HCT116 (cell line): ENCODE measurements around the gene MDP1. TPM values are rescaled to one million over a fixed set of nuclear protein-coding genes. Genes with fewer than 3 reads are reported as not detected.

Experiments
- ATAC-seq: fragments of 200-7000 bp; cut with Tn5 transposase; 2 replicates; pipeline ENCODE4 v1.9.1; 2020; ENCODE audit warnings: mild to moderate bottlenecking, moderate library complexity
- BruUV-seq: library from RNA; stranded (reverse); fragments of 400-500 nt; replicated peaks from 2 replicates; lab custom pipeline; 2021; lab: Mats Ljungman, UMichigan
- CTCF ChIA-PET: fragments of 300-600 bp; sonication (Branson Sonifier 250); formaldehyde crosslinking; loops from one replicate; lab custom pipeline; 2021; ENCODE audit warnings: antibody characterized with exemption; lab: Charles Lee
- POLR2A ChIA-PET: fragments of 300-600, 350-600 bp; sonication (Branson Sonifier 250); formaldehyde crosslinking; loops from one replicate; lab custom pipeline; 2021; ENCODE audit warnings: antibody characterized with exemption; lab: Charles Lee
- RAD21 ChIA-PET, 2 experiments: fragments of 300-600 bp; sonication (Branson Sonifier 250); formaldehyde crosslinking; loops; one replicate each; lab custom pipeline; 2023; ENCODE audit warnings: low total read pairs in 2 of 2; ENCODE audit not compliant: uncharacterized antibody in 2 of 2, unreplicated experiment in 2 of 2, low non-redundant PET in 1 of 2; lab: Charles Lee
- DNase-seq: peaks from one replicate; pipeline ENCODE4 v3.0.0-alpha.2; 2010; ENCODE audit warnings: low read depth, low spot score
- H2AFZ ChIP-seq: fragments of 200-600 bp; shearing (Covaris generic), sonication (generic); 2 replicates; pipeline ENCODE4 v1.6.1; 2017; ENCODE audit warnings: low read depth, mixed run types, mixed read lengths, antibody characterized with exemption, low read length; ENCODE audit not compliant: poor library complexity, severe bottlenecking
- H3K27ac ChIP-seq: 2 replicates; pipeline ENCODE4 v1.5.1; 2012; ENCODE audit warnings: low read depth, low read length
- H3K27me3 ChIP-seq: fragments of 200-600 bp; sonication (generic); 2 replicates; pipeline ENCODE4 v1.6.1; 2016; ENCODE audit warnings: mixed run types, low read length, mixed read lengths; ENCODE audit not compliant: insufficient read depth
- H3K36me3 ChIP-seq, 2 experiments: fragments of 200-500 bp in 1 of 2; fragments of 200-600 bp in 1 of 2; sonication (Bioruptor generic) in 1 of 2; sonication (generic) in 1 of 2; 2 replicates each; pipeline versions ENCODE4 v1.5.1 to v1.6.1; 2014 to 2016; ENCODE audit warnings: low read length in 2 of 2, inconsistent platforms in 1 of 2, mixed read lengths in 1 of 2, mixed run types in 1 of 2; ENCODE audit not compliant: insufficient read depth in 2 of 2, control insufficient read depth in 1 of 2
- H3K4me1 ChIP-seq, 2 experiments: fragments of 200-600 bp in 1 of 2; sonication (generic) in 1 of 2; 2 replicates each; pipeline versions ENCODE4 v1.5.1 to v1.6.1; 2012 to 2017; ENCODE audit warnings: low read length in 2 of 2, inconsistent platforms in 1 of 2, mild to moderate bottlenecking in 1 of 2, mixed read lengths in 1 of 2, mixed run types in 1 of 2, moderate library complexity in 1 of 2; ENCODE audit not compliant: insufficient read depth in 2 of 2, control insufficient read depth in 1 of 2
- H3K4me2 ChIP-seq: fragments of 200-600 bp; sonication (generic); 2 replicates; pipeline ENCODE4 v1.6.1; 2017; ENCODE audit warnings: mixed run types, low read length, mixed read lengths
- H3K4me3 ChIP-seq, 2 experiments: fragments of 200-600 bp in 1 of 2; sonication (generic) in 1 of 2; replicated peaks in 1 of 2; 2 replicates each; pipeline ENCODE4 v1.5.1; 2011 to 2016; ENCODE audit warnings: low read length in 2 of 2, control low read depth in 1 of 2, low read depth in 1 of 2, mild to moderate bottlenecking in 1 of 2, mixed read lengths in 1 of 2, mixed run types in 1 of 2
- H3K79me2 ChIP-seq: fragments of 200-600 bp; sonication (generic); 2 replicates; pipeline ENCODE4 v1.6.1; 2017; ENCODE audit warnings: mild to moderate bottlenecking, mixed run types, low read length, moderate library complexity, mixed read lengths; ENCODE audit not compliant: insufficient read depth
- H3K9ac ChIP-seq: fragments of 200-600 bp; sonication (generic); 2 replicates; pipeline ENCODE4 v1.6.1; 2016; ENCODE audit warnings: low read length, mixed read lengths
- H3K9me2 ChIP-seq: fragments of 200-600 bp; sonication (generic), shearing (Covaris generic); 2 replicates; pipeline ENCODE4 v1.6.1; 2017; ENCODE audit warnings: mixed run types, mild to moderate bottlenecking, moderate library complexity; ENCODE audit not compliant: insufficient read depth
- H3K9me3 ChIP-seq, 2 experiments: fragments of 200-500 bp in 1 of 2; fragments of 200-600 bp in 1 of 2; sonication (Bioruptor generic) in 1 of 2; sonication (generic) in 1 of 2; 2 replicates each; pipeline ENCODE4 v1.6.1; 2014 to 2017; ENCODE audit warnings: low read length in 2 of 2, mixed read lengths in 2 of 2, inconsistent platforms in 1 of 2, low read depth in 1 of 2, mild to moderate bottlenecking in 1 of 2, mixed run types in 1 of 2, moderate library complexity in 1 of 2; ENCODE audit not compliant: control insufficient read depth in 1 of 2, insufficient read depth in 1 of 2
- H4K20me1 ChIP-seq: fragments of 200-600 bp; sonication (generic), shearing (Covaris generic); 2 replicates; pipeline ENCODE4 v1.6.1; 2017; ENCODE audit warnings: mixed run types, mild to moderate bottlenecking, moderate library complexity; ENCODE audit not compliant: insufficient read depth
- CBX3 ChIP-seq: IDR thresholded peaks from 2 replicates; pipeline ENCODE4 v1.6.1; 2012; ENCODE audit warnings: low read depth
- CEBPB ChIP-seq: IDR thresholded peaks from 2 replicates; pipeline ENCODE4 v1.6.1; 2012; ENCODE audit warnings: low read depth
- FOSL1 ChIP-seq: IDR thresholded peaks from 2 replicates; pipeline ENCODE4 v1.6.1; 2012; ENCODE audit warnings: low read depth
- YY1 ChIP-seq: IDR thresholded peaks from 2 replicates; pipeline ENCODE4 v1.6.1; 2011; ENCODE audit warnings: low read length, low read depth, moderate library complexity, mild to moderate bottlenecking; ENCODE audit not compliant: insufficient replicate concordance; ENCODE audit errors: extremely low read depth
- ZNF274 ChIP-seq: fragments of 200-500 bp; sonication (Bioruptor generic); IDR thresholded peaks from 2 replicates; pipeline ENCODE4 v1.6.1; 2014; ENCODE audit warnings: mild to moderate bottlenecking, low read depth, low read length, inconsistent platforms
- intact Hi-C: fragments of 100-400 bp; cut with micrococcal nuclease; formaldehyde crosslinking; loops from 2 replicates; pipeline ENCODE4 v1.10.0; 2022
- total RNA-seq: library from RNA; stranded (reverse); gene quantifications from one replicate; pipeline ENCODE4 v1.2.1, GENCODE V29; 2021; ENCODE audit not compliant: unreplicated experiment
- TF ChIP-seq, protein P1 (sequence below): IDR thresholded peaks from 2 replicates; pipeline ENCODE4 v1.6.1; 2012
- TF ChIP-seq, protein P2 (sequence below): IDR thresholded peaks from 2 replicates; pipeline ENCODE4 v1.6.1; 2011; ENCODE audit warnings: mild to moderate bottlenecking, low read length, moderate library complexity; ENCODE audit not compliant: insufficient replicate concordance; ENCODE audit errors: extremely low read depth

MDP1 gene
- total RNA-seq, 1 experiment from 2014 or later, result 15.9 TPM

GRCh38 chr14:24263848-24264247, 48.0 kb upstream of the MDP1 start:
- no peak for DNase-seq
- no peaks in the 10 kb centered on the region for H4K20me1 ChIP-seq
- TF ChIP-seq, protein P1, sequence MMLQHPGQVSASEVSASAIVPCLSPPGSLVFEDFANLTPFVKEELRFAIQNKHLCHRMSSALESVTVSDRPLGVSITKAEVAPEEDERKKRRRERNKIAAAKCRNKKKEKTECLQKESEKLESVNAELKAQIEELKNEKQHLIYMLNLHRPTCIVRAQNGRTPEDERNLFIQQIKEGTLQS, result no peak
- ChIA-PET CTCF (no interaction called here), RAD21 (no interaction called here), POLR2A (no interaction called here)
- no peak overlapping the region for H2AFZ ChIP-seq
- no peaks in the 10 kb centered on the region for H3K9me2 ChIP-seq
- no peak overlapping the region for H3K9ac ChIP-seq
- H3K9me3 ChIP-seq, result no peaks in the 10 kb centered on the region
- H3K4me1 ChIP-seq, result peaks cover 7 to 12% of the 10 kb centered on the region in 2 experiments
- BruUV-seq, result no TSS peak
- ATAC-seq, result no peak
- intact Hi-C loops, result no loop called here
- no peaks in the 10 kb centered on the region for H3K27me3 ChIP-seq
- H3K27ac ChIP-seq, result no peak overlapping the region
- H3K4me3 ChIP-seq, result no peak overlapping the region
- H3K36me3 ChIP-seq, result no peaks in the 10 kb centered on the region; a peak in 1 of 4 replicates
- no peak overlapping the region for H3K4me2 ChIP-seq
- no peaks in the 10 kb centered on the region for H3K79me2 ChIP-seq

DNA sequence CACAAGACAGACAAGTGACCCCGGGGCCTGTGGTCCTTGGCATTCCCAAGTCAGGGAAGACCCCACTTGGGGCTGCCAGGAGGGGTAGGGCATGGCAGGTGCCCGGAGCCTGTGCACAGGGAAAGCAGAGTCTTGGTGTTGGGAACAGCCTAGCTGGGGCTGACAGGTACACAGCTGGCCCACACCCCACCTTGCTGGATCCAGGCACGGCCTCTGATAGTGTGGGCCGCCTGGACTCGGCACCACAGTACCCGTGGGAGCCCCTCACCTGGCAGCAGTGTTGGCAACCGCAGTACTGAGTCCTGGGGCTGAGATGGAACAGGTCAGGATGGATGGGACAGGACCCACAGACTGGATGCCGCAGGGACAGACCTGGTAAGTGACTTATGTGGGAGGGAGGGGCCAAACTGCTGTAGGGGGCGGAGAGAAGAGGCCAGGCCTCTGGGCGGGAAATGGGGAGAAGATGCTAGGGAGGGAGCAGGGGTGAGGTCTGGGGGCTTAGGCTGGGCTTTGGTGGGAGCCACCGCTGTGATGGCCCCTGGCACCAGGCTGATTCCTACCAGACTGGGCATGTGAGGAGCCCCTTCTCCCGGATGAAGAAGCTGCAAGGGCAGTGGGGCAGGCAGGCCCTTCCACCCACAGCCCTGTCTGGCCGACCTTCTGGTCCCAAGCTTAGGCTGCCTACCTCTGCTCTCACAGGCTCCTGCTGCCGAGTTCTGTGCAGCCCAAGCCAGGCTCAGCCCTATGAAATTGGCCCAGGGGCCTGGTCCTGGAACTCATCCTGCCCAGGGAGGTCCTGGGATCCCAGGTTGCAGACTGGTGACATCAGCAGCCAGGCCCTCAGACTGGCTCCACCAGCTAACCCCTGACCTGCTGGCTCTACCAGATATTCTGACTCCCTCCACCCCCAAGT, 47.2 kb upstream of the MDP1 start, which contains the start of gene TGM1:
Gene TGM1, minus strand, starts transcription at position 357 of the 913 bp plus-strand sequence. CDS start 825 bp downstream, outside the sequence.
- no peak for DNase-seq

More for the DNA sequence above, 47.2 kb upstream of the MDP1 start, which contains the start of gene TGM1:
- Histone ChIP-seq H3K4me1 (peaks cover 10 to 14% of the 10 kb centered on the region in 2 experiments), H2AFZ (no peak within 1 kb of the TSS), H3K9me3 (no peaks in the 10 kb centered on the region), H3K4me2 (no peak within 1 kb of the TSS), H3K4me3 (no peak within 1 kb of the TSS), H3K9ac (no peak within 1 kb of the TSS), H3K27ac (no peak within 1 kb of the TSS), H3K27me3 (no peaks in the 10 kb centered on the region), H4K20me1 (no peaks in the 10 kb centered on the region), H3K9me2 (no peaks in the 10 kb centered on the region), H3K36me3 (no peaks in the 10 kb centered on the region), H3K79me2 (no peaks in the 10 kb centered on the region)
- BruUV-seq, result no TSS peak
- intact Hi-C loops, result no loop called here
- ATAC-seq, result peak; percentile 48
- TF ChIP-seq ZNF274 (no peak), CEBPB (no peak), FOSL1 (no peak), YY1 (no peak), CBX3 (no peak)
- TF ChIP-seq, protein P2, sequence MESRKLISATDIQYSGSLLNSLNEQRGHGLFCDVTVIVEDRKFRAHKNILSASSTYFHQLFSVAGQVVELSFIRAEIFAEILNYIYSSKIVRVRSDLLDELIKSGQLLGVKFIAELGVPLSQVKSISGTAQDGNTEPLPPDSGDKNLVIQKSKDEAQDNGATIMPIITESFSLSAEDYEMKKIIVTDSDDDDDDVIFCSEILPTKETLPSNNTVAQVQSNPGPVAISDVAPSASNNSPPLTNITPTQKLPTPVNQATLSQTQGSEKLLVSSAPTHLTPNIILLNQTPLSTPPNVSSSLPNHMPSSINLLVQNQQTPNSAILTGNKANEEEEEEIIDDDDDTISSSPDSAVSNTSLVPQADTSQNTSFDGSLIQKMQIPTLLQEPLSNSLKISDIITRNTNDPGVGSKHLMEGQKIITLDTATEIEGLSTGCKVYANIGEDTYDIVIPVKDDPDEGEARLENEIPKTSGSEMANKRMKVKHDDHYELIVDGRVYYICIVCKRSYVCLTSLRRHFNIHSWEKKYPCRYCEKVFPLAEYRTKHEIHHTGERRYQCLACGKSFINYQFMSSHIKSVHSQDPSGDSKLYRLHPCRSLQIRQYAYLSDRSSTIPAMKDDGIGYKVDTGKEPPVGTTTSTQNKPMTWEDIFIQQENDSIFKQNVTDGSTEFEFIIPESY, result no peak
- ChIA-PET RAD21 (no interaction called here), CTCF (no interaction called here), POLR2A (interaction anchor here (2.2 kb wide), 1 partner anchor 8 kb away, joined by 8 read pairs; the partner anchor contains the start of gene RABGGTA)
